T-helper 2 cell treated with Interferon-gamma antibody and Interleukin-4, amounts not matched to agents 5 μg/mL and 100 μg/mL, for 36 hours (primary cell): ENCODE measurements around the gene UTP15.

Source experiments
- DNase-seq: peaks from one replicate; pipeline ENCODE4 v3.0.0; 2021; ENCODE audit warnings: low spot score
- H3K27ac Mint-ChIP-seq: one replicate; pipeline ENCODE4 v1.8.0; 2021; ENCODE audit warnings: mild to moderate bottlenecking, mixed read lengths
- H3K27me3 Mint-ChIP-seq: one replicate; pipeline ENCODE4 v1.8.0; 2021; ENCODE audit warnings: low read depth, mixed read lengths
- H3K36me3 Mint-ChIP-seq: one replicate; pipeline ENCODE4 v1.8.0; 2021; ENCODE audit warnings: low read depth, mixed read lengths
- H3K4me1 Mint-ChIP-seq: one replicate; pipeline ENCODE4 v1.8.0; 2021; ENCODE audit warnings: low read depth, mixed read lengths
- H3K4me3 Mint-ChIP-seq: one replicate; pipeline ENCODE4 v1.8.0; 2022; ENCODE audit warnings: mild to moderate bottlenecking, moderate library complexity, mixed read lengths
- H3K9me3 Mint-ChIP-seq: one replicate; pipeline ENCODE4 v1.8.0; 2021; ENCODE audit warnings: mixed read lengths

Gene UTP15, protein sequence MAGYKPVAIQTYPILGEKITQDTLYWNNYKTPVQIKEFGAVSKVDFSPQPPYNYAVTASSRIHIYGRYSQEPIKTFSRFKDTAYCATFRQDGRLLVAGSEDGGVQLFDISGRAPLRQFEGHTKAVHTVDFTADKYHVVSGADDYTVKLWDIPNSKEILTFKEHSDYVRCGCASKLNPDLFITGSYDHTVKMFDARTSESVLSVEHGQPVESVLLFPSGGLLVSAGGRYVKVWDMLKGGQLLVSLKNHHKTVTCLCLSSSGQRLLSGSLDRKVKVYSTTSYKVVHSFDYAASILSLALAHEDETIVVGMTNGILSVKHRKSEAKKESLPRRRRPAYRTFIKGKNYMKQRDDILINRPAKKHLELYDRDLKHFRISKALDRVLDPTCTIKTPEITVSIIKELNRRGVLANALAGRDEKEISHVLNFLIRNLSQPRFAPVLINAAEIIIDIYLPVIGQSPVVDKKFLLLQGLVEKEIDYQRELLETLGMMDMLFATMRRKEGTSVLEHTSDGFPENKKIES

GRCh38 chr5:73565139-73565968 is at the start of gene UTP15, which contains the start of gene ANKRA2:
UTP15 (plus strand) TSS chr5:73565743; CDS start chr5:73567345, 1,602 bp downstream.
ANKRA2 (minus strand) TSS chr5:73565639; CDS start chr5:73562881, 2,758 bp downstream.
- Mint-ChIP-seq H3K4me1 (peaks cover 29% of the 10 kb centered on the region), H3K27me3 (no peaks in the 10 kb centered on the region), H3K9me3 (no peaks in the 10 kb centered on the region), H3K36me3 (peaks cover 26% of the 10 kb centered on the region), H3K27ac (peak within 1 kb of the TSS; percentile 99), H3K4me3 (peak within 1 kb of the TSS; percentile 98)
- DNase-seq = peak; percentile 99

GRCh38 chr5:73519531-73520283 is 45.8 kb upstream of the UTP15 start:
- Mint-ChIP-seq H3K36me3 (no peaks in the 10 kb centered on the region), H3K27ac (peak overlapping the region; percentile 50), H3K9me3 (no peaks in the 10 kb centered on the region), H3K27me3 (no peaks in the 10 kb centered on the region), H3K4me3 (peak overlapping the region; percentile 51), H3K4me1 (peaks cover 7% of the 10 kb centered on the region)
- DNase-seq = peak; percentile 70

- peaks cover 7% of the 10 kb centered on the region for H3K4me1 Mint-ChIP-seq
- H3K36me3 Mint-ChIP-seq = no peaks in the 10 kb centered on the region
- H3K9me3 Mint-ChIP-seq = no peaks in the 10 kb centered on the region
- H3K27me3 Mint-ChIP-seq = peaks cover 8% of the 10 kb centered on the region
- no peak overlapping the region for H3K4me3 Mint-ChIP-seq
- H3K27ac Mint-ChIP-seq = no peak overlapping the region
- DNase-seq = no peak
Measured at GRCh38 chr5:73522989-73523388, 42.6 kb upstream of the UTP15 start.

DNA sequence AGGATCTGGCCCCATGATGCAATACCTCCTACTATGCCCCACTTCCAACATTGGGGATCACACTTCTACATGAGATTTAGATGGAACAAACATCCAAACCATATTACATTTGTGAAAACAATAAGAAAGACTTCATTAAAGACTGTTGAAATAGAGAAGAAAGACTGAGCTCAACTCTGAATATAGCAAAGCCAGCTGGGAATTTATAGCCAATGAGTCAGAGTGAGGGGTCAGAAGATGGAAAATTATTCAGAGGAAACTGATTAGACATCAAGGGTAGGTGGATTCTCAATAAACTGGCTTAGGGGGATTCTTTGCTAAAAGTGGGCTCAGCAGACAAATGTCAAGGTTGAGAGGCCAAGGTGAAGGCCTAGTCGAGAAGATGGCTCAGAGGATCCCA is 41.7 kb upstream of the UTP15 start:
- Mint-ChIP-seq H3K27ac (no peak overlapping the region), H3K4me3 (no peak overlapping the region), H3K4me1 (peaks cover 7% of the 10 kb centered on the region), H3K27me3 (peaks cover 13% of the 10 kb centered on the region), H3K36me3 (no peaks in the 10 kb centered on the region), H3K9me3 (no peaks in the 10 kb centered on the region)
- no peak for DNase-seq

GRCh38 chr5:73525606-73526203 is 39.8 kb upstream of the UTP15 start:
- Mint-ChIP-seq H3K27me3 (peaks cover 23% of the 10 kb centered on the region), H3K36me3 (no peaks in the 10 kb centered on the region), H3K4me1 (no peaks in the 10 kb centered on the region), H3K9me3 (no peaks in the 10 kb centered on the region), H3K4me3 (no peak overlapping the region), H3K27ac (no peak overlapping the region)
- DNase-seq = no peak

- no peaks in the 10 kb centered on the region for H3K36me3 Mint-ChIP-seq
- peaks cover 31% of the 10 kb centered on the region for H3K27me3 Mint-ChIP-seq
- DNase-seq = no peak
- H3K9me3 Mint-ChIP-seq = no peaks in the 10 kb centered on the region
- no peak overlapping the region for H3K27ac Mint-ChIP-seq
- H3K4me3 Mint-ChIP-seq = no peak overlapping the region
- no peaks in the 10 kb centered on the region for H3K4me1 Mint-ChIP-seq
Measured at GRCh38 chr5:73528248-73528647, 37.3 kb upstream of the UTP15 start.

GRCh38 chr5:73529081-73529480 is 36.5 kb upstream of the UTP15 start:
- Mint-ChIP-seq H3K36me3 (no peaks in the 10 kb centered on the region), H3K9me3 (no peaks in the 10 kb centered on the region), H3K27ac (no peak overlapping the region), H3K4me1 (no peaks in the 10 kb centered on the region), H3K4me3 (no peak overlapping the region), H3K27me3 (peaks cover 37% of the 10 kb centered on the region)
- no peak for DNase-seq

DNA sequence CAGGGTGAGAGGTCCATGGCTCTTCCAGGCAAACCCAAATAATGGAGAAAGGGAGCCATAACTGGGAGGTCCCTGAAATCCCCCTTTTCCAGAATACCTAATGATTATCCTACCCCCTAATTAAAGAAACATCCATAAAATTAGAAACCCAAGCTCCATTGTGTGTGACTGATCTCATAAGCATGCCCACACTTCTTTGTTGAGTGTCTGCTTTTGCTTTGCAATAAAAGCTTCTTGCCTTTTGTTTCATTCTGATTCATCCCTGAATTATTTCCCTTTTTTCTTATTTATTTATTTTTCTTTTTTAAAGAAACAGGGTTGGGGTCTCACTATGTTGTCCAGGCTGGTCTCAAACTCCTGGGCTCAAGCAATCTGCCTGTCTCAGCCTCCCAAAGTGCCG is 34.2 kb upstream of the UTP15 start:
- no peak overlapping the region for H3K4me3 Mint-ChIP-seq
- H3K4me1 Mint-ChIP-seq = no peaks in the 10 kb centered on the region
- no peaks in the 10 kb centered on the region for H3K9me3 Mint-ChIP-seq
- H3K36me3 Mint-ChIP-seq = no peaks in the 10 kb centered on the region
- H3K27ac Mint-ChIP-seq = no peak overlapping the region
- H3K27me3 Mint-ChIP-seq = peaks cover 43% of the 10 kb centered on the region
- no peak for DNase-seq

GRCh38 chr5:73532195-73532594 is 33.3 kb upstream of the UTP15 start:
- Mint-ChIP-seq H3K9me3 (no peaks in the 10 kb centered on the region), H3K27me3 (peaks cover 44% of the 10 kb centered on the region), H3K27ac (no peak overlapping the region), H3K4me1 (no peaks in the 10 kb centered on the region), H3K4me3 (no peak overlapping the region), H3K36me3 (no peaks in the 10 kb centered on the region)
- DNase-seq = no peak

GRCh38 chr5:73534011-73534644 is 31.4 kb upstream of the UTP15 start:
- Mint-ChIP-seq H3K4me1 (no peaks in the 10 kb centered on the region), H3K27me3 (peaks cover 33% of the 10 kb centered on the region), H3K27ac (no peak overlapping the region), H3K9me3 (no peaks in the 10 kb centered on the region), H3K36me3 (no peaks in the 10 kb centered on the region), H3K4me3 (no peak overlapping the region)
- no peak for DNase-seq

GRCh38 chr5:73534971-73535370 is 30.6 kb upstream of the UTP15 start:
- H3K27me3 Mint-ChIP-seq = peaks cover 30% of the 10 kb centered on the region
- no peaks in the 10 kb centered on the region for H3K4me1 Mint-ChIP-seq
- no peak overlapping the region for H3K27ac Mint-ChIP-seq
- no peaks in the 10 kb centered on the region for H3K9me3 Mint-ChIP-seq
- no peak overlapping the region for H3K4me3 Mint-ChIP-seq
- no peak for DNase-seq
- no peaks in the 10 kb centered on the region for H3K36me3 Mint-ChIP-seq

DNA sequence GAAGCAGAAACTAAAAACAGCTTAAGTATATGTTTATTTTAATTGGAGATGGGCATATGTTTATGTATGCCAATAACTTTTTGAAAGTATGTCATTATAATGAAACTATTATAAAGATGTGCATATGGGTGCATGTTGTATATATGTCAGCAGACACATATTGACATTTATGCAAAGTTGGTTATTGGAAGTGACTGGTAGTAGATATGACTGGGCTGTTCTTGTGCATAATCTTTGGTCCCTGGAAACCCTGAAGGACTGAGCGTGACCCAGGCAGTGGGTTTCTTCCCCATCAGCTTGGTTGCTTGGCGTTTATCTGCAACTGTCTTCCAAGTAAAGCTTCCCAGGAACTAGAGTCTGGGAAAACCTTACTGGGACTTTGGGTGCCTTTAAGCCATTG is 25.8 kb upstream of the UTP15 start:
- Mint-ChIP-seq H3K36me3 (no peaks in the 10 kb centered on the region), H3K9me3 (no peaks in the 10 kb centered on the region), H3K4me3 (no peak overlapping the region), H3K4me1 (peaks cover 13% of the 10 kb centered on the region), H3K27me3 (peaks cover 18% of the 10 kb centered on the region), H3K27ac (no peak overlapping the region)
- no peak for DNase-seq

DNA sequence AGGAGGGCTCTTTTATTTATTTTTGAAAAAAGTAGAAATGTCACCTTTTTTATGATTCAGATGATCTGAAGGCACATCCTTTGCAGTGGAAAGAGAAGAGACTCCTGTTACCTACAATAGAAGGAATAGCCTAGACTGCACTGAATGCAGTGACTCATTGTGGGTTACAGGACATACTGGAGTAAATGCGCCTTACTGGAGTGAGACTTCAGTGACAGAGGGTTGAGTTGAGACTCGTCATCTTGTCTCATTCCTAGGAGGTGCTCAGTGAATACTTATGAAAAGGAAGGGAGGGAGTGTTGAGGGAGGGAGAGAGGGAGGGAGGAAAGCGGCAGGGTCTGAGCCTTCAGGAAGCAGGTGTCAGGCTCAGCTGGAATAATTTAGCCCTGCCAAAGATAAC is 25.4 kb upstream of the UTP15 start:
- Mint-ChIP-seq H3K27me3 (peaks cover 15% of the 10 kb centered on the region), H3K4me3 (no peak overlapping the region), H3K36me3 (no peaks in the 10 kb centered on the region), H3K9me3 (no peaks in the 10 kb centered on the region), H3K27ac (no peak overlapping the region), H3K4me1 (peaks cover 13% of the 10 kb centered on the region)
- no peak for DNase-seq
